GM12891 (cell line): ENCODE data around the gene ATRN.

Source experiments
- POLR2A ChIP-seq: IDR thresholded peaks from 2 replicates; pipeline ENCODE4 v1.6.1; 2011; ENCODE audit warnings: low read depth, low read length, control low read depth
- POLR2AphosphoS5 ChIP-seq: IDR thresholded peaks from 2 replicates; pipeline ENCODE4 v1.6.1; 2011; ENCODE audit warnings: low read depth, low read length, control low read depth
- TAF1 ChIP-seq: IDR thresholded peaks from 2 replicates; pipeline ENCODE4 v1.6.1; 2011; ENCODE audit warnings: low read depth, low read length, control low read depth

DNA sequence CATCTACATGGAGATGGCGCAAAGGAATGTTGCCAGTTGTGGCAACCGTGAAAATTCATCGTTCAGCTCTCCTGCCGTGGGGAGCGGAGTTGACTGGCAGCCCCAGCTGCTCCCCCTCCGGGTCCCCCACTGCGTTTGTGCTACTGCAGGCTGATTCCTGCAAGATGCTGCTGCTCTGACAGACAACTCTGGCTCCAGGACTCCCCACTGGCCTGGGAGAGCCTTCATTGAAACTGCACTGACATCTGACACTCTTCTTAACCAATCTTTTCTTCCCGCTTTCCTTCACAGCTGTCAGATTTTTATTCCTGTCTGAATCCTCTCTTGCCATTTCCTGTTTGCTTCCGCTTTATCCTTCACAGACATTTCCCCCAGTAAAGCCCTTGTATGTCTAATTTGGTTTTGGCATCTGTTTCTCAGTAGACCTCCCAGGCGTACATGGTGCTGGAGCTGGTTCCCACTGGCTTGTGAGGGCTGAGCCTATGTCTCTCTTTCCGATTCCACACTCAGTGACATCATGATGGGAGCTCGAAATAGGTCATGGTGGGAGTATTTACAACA lies 9.5 kb upstream of the ATRN start:
- TF ChIP-seq POLR2AphosphoS5, result no peak
- TF ChIP-seq TAF1, result no peak
- no peak for TF ChIP-seq POLR2A
